Adrenal gland (tissue), 12 donors: ENCODE data around the gene ANTXR2. TPM values are rescaled to one million over a fixed set of nuclear protein-coding genes. Genes with fewer than 3 reads are reported as not detected.
"Not testable (repeated sequence)": the region's sequence is repeated elsewhere in the genome, so short reads cannot be mapped to it uniquely, and the experiment has no call there.

Source experiments
- DNase-seq, 7 donors: peaks; one replicate each; pipeline ENCODE4 v3.0.0-alpha.2; 2019 to 2020
- H3K27ac ChIP-seq, 5 donors: fragments of 200-600 bp; sonication (generic) in 4 of 5; 1 replicate in 3 of 5; 2 replicates in 2 of 5; pipeline versions ENCODE4 v1.5.1 to v1.8.0; 2016 to 2020; ENCODE audit warnings: mild to moderate bottlenecking in 1 of 5
- H3K27me3 ChIP-seq: fragments of 200-600 bp; 2 replicates; pipeline ENCODE4 v1.8.0; 2021
- H3K36me3 ChIP-seq, 2 donors: fragments of 200-600 bp; replicated peaks in 1 of 2; 1 replicate in 1 of 2; 2 replicates in 1 of 2; pipeline versions ENCODE4 v1.5.1 to v1.8.0; 2018 to 2022
- H3K4me1 ChIP-seq, 2 donors: fragments of 200-600 bp; replicated peaks in 1 of 2; 1 replicate in 1 of 2; 2 replicates in 1 of 2; pipeline versions ENCODE4 v1.5.1 to v1.8.0; 2018 to 2021
- H3K4me3 ChIP-seq, 4 donors: fragments of 200-600 bp; sonication (generic) in 3 of 4; one replicate each; pipeline ENCODE4 v1.5.1; 2016 to 2018
- H3K9me3 ChIP-seq, 3 donors: fragments of 200-600 bp; sonication (generic) in 1 of 3; replicated peaks in 1 of 3; 1 replicate in 2 of 3; 2 replicates in 1 of 3; pipeline versions ENCODE4 v1.5.1 to v1.8.0; 2016 to 2021
- CTCF ChIP-seq, 6 experiments: fragments of 450-650 bp in 4 of 6; fragments of 200-600 bp in 2 of 6; sonication (generic) in 1 of 6; IDR thresholded peaks; 1 replicate in 5 of 6; 2 replicates in 1 of 6; pipeline versions ENCODE4 v1.5.1 to v1.8.0; 2016 to 2021; ENCODE audit warnings: antibody characterized with exemption in 6 of 6, mild to moderate bottlenecking in 2 of 6, moderate library complexity in 1 of 6
- POLR2A ChIP-seq, 2 donors: fragments of 450-650 bp; IDR thresholded peaks; one replicate each; pipeline ENCODE4 v1.6.1; 2017; ENCODE audit warnings: antibody characterized with exemption in 2 of 2, mild to moderate bottlenecking in 2 of 2, moderate library complexity in 1 of 2
- WGBS, 4 donors: extraction: QIAGEN DNeasy Blood & Tissue Kit in 2 of 4; methylation state at CpG; one replicate each; pipeline versions ENCODE4 v1.1.5 to v1.1.7; 2013 to 2017; 5-methylcytosine and 5-hydroxymethylcytosine counted together
- intact Hi-C, 2 donors: fragments of 100-400 bp; cut with DNase I; formaldehyde crosslinking; loops; one replicate each; pipeline versions ENCODE4 v1.14.1 to v1.15.0; 2022 to 2023
- polyA plus RNA-seq, 3 donors: library from polyadenylated mRNA; stranded (reverse); fragments of 200-250 nt in 2 of 3; fragments of 350-450 nt in 1 of 3; fragmentation: Illumina TruSeq in 1 of 3; extraction: RNeasy Lipid Tissue Mini Kit (QIAGEN cat#74804) in 1 of 3; gene quantifications; one replicate each; pipeline ENCODE4 v1.2.3, GENCODE V29; 2013 to 2014
- total RNA-seq, 9 donors: library from RNA; depleted of rRNA in 4 of 9; stranded (reverse); fragments of >200 nt in 4 of 9; fragments of 120-200 nt in 1 of 9; fragmentation: NEBNext Ultra II Directional in 1 of 9; extraction: Animal tissue kit (Norgen Biotek cat#: 25700) in 1 of 9; gene quantifications; one replicate each; pipeline versions ENCODE4 v1.1.0 to v1.2.4, GENCODE V29; 2013 to 2023
- donor health status: healthy with polysubstance abuse.
- donor health status: Bipolar disorder and iron deficiency.
- donor health status: DM: yes; HTN: yes; CAD: no.
- donor health status: DM: no; HTN: no; CAD: no.
- donor health status: DM: no; HTN: no; CAD: no.
- donor health status: DM: yes; HTN: yes; CAD: no.

ANTXR2 gene
- total and polyA plus RNA-seq, 12 donors = 8.4 to 96.6 (median 57.7) TPM

DNA sequence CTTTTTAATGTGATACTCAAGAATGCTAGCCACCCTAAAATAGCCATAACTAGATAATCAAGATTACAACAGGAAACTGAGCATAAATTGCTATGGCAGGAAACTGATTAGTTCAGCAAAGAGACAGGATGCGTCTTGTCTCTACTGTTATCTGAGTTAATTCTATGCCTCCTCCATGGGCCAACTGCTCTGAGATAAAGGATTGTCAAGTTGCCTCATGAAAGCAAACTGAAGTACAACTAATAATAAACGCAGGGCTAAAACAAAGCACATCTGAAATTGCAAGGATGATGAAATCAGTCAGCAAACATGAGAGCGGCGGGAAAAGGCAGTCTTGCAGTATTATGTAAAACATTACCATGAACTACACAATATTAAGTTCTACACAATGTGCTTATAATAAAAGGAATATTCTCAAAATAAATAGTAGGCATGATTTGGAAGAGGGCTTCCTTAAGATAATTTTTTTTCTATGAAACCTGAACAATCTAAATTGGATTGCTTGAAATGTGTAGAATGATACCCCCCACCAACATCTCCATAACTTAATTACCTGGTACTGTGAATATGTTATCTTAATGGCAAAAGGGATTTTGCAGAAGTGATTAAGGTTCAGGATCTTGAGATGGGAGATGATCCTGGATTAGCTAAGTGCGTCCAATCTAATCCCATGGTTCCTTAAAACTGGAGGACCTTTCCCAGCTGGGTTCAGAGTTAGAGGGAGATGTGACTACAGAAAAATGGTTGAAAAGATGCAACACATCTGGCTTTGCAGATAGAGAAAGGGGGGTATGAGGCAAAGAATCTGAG is 65.9 kb downstream of the ANTXR2 start:
- peak in 2 of 7 donors; percentile 31 to 62 for DNase-seq
- WGBS, 4 donors = 54 to 66% (median 56%) methylated on average over 5 of the region's 5 CpGs
- no peaks in the 10 kb centered on the region for H3K36me3 ChIP-seq
- H3K27me3 ChIP-seq = no peaks in the 10 kb centered on the region
- H3K9me3 ChIP-seq = peaks cover 0 to 7% (median 0%) of the 10 kb centered on the region in 3 donors
- no peak for TF ChIP-seq POLR2A (IDR thresholded peaks at IDR 0.05)
- TF ChIP-seq CTCF (IDR thresholded peaks at IDR 0.05) = no peak
- H3K4me1 ChIP-seq = peaks cover 0 to 35% of the 10 kb centered on the region in 2 donors
- intact Hi-C loops = no loop called here
- H3K4me3 ChIP-seq = no peak overlapping the region
- peak overlapping the region in 2 of 5 donors; percentile 24 to 41 for H3K27ac ChIP-seq

GRCh38 chr4:80005863-80006262 is 67.2 kb downstream of the ANTXR2 start:
- TF ChIP-seq CTCF (IDR thresholded peaks at IDR 0.05) = no peak
- TF ChIP-seq POLR2A (IDR thresholded peaks at IDR 0.05) = no peak
- Histone ChIP-seq H3K4me1 (peaks cover 0 to 24% of the 10 kb centered on the region in 2 donors), H3K27me3 (no peaks in the 10 kb centered on the region), H3K27ac (peak overlapping the region in 1 of 5 donors; percentile 10), H3K9me3 (peaks cover 0 to 7% (median 0%) of the 10 kb centered on the region in 3 donors), H3K36me3 (no peaks in the 10 kb centered on the region), H3K4me3 (no peak overlapping the region)
- 86 to 97% (median 93%) methylated on average over 3 of the region's 3 CpGs for WGBS, 4 donors
- no peak for DNase-seq
- intact Hi-C loops = no loop called here

GRCh38 chr4:80004319-80004718 is 68.7 kb downstream of the ANTXR2 start:
- Histone ChIP-seq H3K4me3 (no peak overlapping the region), H3K27ac (no peak overlapping the region), H3K4me1 (peaks cover 0 to 24% of the 10 kb centered on the region in 2 donors), H3K36me3 (no peaks in the 10 kb centered on the region), H3K9me3 (peaks cover 0 to 7% (median 0%) of the 10 kb centered on the region in 3 donors), H3K27me3 (no peaks in the 10 kb centered on the region)
- TF ChIP-seq CTCF (IDR thresholded peaks at IDR 0.05) (no peak), POLR2A (IDR thresholded peaks at IDR 0.05) (no peak)
- DNase-seq = no peak
- intact Hi-C loops = no loop called here

DNA sequence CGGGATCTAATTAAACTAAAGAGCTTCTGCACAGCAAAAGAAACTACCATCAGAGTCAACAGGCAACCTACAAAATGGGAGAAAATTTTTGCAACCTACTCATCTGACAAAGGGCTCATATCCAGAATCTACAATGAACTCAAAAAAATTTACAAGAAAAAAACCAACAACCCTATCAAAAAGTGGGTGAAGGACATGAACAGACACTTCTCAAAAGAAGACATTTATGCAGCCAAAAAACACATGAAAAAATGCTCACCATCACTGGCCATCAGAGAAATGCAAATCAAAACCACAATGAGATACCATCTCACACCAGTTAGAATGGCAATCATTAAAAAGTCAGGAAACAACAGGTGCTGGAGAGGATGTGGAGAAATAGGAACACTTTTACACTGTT is 70.5 kb downstream of the ANTXR2 start:
- H3K4me3 ChIP-seq, intact Hi-C loops, H3K27me3 ChIP-seq, DNase-seq, H3K36me3 ChIP-seq, H3K27ac ChIP-seq, H3K9me3 ChIP-seq: not testable (repeated sequence)
- peaks cover 0 to 17% of the 10 kb centered on the region in 2 donors for H3K4me1 ChIP-seq
- WGBS, 4 donors = 80 to 88% (median 88%) methylated on average over 1 of the region's 1 CpG; no CpG with 5 or more reads in 1 of the 4 donors

GRCh38 chr4:79999048-79999447 is 74.0 kb downstream of the ANTXR2 start:
- intact Hi-C loops, H3K27ac ChIP-seq, H3K4me1 ChIP-seq, H3K27me3 ChIP-seq, H3K4me3 ChIP-seq, H3K9me3 ChIP-seq, DNase-seq, H3K36me3 ChIP-seq: not testable (repeated sequence)
- 86 to 94% (median 88%) methylated on average over 3 of the region's 3 CpGs for WGBS, 4 donors
